NB4 (cell line): ENCODE results near the gene SCNN1A.
A peak's percentile ranks its signal among the peaks of the same experiment; 100 is the strongest.

Experiments
- DNase-seq: peaks from one replicate; pipeline ENCODE4 v3.0.0; 2010; ENCODE audit warnings: low read depth
- H3K4me3 ChIP-seq: one replicate; pipeline ENCODE4 v1.5.1; 2011; ENCODE audit warnings: mild to moderate bottlenecking, low read depth, low read length, moderate library complexity
- MYC ChIP-seq: IDR thresholded peaks from 2 replicates; pipeline ENCODE4 v1.6.1; 2011; ENCODE audit warnings: low read depth, low read length
- POLR2A ChIP-seq: IDR thresholded peaks from 2 replicates; pipeline ENCODE4 v1.6.1; 2011; ENCODE audit warnings: mild to moderate bottlenecking; ENCODE audit not compliant: insufficient read length; ENCODE audit errors: extremely low read depth
- TF ChIP-seq, protein P1 (sequence below): IDR thresholded peaks from 2 replicates; pipeline ENCODE4 v1.6.1; 2011; ENCODE audit warnings: low read depth, low read length
- TF ChIP-seq, protein P2 (sequence below): IDR thresholded peaks from one replicate; pipeline ENCODE4 v1.5.1; 2012; ENCODE audit warnings: low read depth, low read length

Gene SCNN1A

DNA sequence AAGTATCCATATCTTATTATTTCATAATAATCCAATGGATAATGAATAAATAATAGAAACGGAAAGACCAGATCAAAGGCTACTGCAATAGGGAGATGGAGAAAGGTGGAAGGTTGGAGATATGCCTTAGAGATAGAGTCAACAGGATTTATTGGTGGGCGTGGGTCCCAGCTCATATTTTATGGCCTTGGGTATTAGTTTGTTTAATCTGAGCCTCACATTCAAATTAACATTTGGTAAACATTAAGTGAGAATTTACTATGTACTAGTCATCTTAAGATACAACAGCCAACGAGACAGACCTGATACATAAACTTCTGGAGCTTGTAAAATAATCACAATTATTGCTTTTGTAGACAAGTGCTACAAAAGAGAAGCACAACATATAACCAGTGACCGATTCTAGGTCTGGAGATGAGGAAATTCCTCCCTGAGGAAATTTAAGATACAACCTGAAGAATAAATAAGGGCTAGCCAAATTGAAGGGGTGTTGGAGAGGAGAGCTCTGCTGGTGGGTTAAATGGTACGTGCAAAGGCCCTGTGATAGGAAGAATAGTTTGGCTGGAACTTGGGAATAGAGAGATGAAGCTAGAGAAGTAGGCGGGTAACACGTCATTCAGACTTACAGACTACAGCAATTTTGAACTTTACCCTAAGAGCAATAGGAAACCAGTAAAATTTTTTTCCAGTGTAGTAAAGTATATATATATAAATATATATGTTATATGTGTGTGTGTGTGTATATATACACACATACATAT lies 24.7 kb upstream of the SCNN1A start:
- DNase-seq, result no peak
- no peak overlapping the region for H3K4me3 ChIP-seq
- TF ChIP-seq MYC (no peak), POLR2A (no peak)
- TF ChIP-seq, protein P1, sequence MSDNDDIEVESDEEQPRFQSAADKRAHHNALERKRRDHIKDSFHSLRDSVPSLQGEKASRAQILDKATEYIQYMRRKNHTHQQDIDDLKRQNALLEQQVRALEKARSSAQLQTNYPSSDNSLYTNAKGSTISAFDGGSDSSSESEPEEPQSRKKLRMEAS, result no peak
- TF ChIP-seq, protein P2, sequence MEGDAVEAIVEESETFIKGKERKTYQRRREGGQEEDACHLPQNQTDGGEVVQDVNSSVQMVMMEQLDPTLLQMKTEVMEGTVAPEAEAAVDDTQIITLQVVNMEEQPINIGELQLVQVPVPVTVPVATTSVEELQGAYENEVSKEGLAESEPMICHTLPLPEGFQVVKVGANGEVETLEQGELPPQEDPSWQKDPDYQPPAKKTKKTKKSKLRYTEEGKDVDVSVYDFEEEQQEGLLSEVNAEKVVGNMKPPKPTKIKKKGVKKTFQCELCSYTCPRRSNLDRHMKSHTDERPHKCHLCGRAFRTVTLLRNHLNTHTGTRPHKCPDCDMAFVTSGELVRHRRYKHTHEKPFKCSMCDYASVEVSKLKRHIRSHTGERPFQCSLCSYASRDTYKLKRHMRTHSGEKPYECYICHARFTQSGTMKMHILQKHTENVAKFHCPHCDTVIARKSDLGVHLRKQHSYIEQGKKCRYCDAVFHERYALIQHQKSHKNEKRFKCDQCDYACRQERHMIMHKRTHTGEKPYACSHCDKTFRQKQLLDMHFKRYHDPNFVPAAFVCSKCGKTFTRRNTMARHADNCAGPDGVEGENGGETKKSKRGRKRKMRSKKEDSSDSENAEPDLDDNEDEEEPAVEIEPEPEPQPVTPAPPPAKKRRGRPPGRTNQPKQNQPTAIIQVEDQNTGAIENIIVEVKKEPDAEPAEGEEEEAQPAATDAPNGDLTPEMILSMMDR, result no peak

DNA sequence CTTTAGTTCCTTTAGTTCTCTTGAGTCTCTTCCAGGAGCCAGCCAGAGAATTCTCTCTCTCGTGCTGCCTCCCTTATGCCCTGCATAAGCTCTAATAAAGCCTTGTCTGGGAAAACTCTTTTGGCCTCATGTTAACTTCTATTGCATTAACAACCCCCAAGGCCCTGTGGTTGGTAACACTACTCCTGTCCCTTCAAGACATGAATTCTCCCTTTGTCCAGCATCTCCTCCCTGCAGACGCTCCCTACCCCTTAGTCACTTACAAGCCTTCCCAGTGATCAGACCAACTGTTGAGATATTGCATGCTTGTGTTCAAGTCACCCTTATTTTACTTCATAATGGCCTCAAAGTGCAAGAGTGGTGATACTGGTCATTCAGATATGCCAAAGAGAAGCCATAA lies 20.7 kb upstream of the SCNN1A start:
- no peak for DNase-seq
- TF ChIP-seq, protein P2, result no peak
- TF ChIP-seq POLR2A (no peak), MYC (no peak)
- TF ChIP-seq, protein P1, result no peak
- no peak overlapping the region for H3K4me3 ChIP-seq

DNA sequence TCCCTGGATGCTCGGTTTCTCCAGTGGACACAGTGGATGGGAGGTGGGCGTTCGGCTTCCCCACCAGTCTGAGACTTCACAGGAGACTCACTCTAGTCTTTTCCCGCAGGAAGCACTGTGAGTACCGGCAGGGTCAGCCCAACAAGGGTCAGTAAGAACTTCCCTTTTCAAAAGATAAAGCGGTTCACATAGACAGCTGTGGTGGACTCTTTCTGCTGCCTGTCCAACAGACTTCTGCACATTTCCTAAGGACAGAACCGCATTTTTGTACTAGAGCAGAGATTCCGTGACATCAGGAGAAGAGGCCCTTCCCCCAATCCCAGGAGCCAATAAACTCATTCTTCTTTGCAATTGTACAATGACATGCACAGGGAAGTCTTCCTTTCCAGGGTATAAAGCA lies 19.0 kb upstream of the SCNN1A start:
- TF ChIP-seq, protein P2, result no peak
- TF ChIP-seq POLR2A (no peak), MYC (no peak)
- TF ChIP-seq, protein P1, result no peak
- H3K4me3 ChIP-seq, result no peak overlapping the region
- DNase-seq, result no peak

DNA sequence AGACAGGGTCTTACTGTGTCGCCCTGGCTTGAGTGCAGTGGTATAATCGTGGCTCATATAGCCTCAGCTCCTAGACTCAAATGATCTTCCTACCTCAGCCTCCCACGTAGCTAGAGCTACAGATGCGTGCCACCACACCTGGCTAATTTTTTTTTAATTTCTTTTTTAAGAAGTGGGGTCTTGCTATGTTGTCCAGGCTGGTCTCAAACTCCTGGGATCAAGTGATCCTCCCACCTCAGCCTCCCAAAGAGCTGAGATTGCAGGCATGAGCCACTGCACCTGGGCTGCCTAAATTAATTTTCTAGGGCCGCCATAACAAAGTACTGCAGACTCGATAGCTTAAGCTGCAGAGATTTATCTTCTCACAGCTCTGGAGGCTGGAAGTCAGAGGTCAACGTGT lies 17.7 kb upstream of the SCNN1A start:
- no peak for DNase-seq
- no peak overlapping the region for H3K4me3 ChIP-seq
- no peak for TF ChIP-seq MYC

DNA sequence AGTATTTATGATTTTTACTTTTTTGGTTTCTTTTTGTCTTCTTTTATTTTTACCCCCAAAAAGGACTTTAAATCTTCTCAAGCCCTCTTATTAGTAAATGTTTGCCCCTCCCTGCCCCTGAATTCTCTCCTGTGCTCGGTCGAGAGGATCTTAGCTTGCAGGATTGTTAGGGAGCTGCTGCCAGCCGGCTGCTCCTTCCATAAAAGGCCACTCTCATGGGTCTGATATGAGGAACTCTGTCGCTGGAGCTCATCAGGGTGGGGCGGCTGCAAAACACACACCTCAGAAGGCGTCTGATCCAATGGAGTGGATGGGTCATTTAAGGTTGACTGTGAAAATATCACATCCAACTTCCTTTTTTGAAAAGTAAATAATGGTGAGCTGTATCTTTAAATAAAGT lies 17.1 kb upstream of the SCNN1A start:
- peak; percentile 67 for DNase-seq
- no peak overlapping the region for H3K4me3 ChIP-seq
- TF ChIP-seq, protein P1, result no peak
- no peak for TF ChIP-seq MYC
- TF ChIP-seq, protein P2, result no peak
- no peak for TF ChIP-seq POLR2A

DNA sequence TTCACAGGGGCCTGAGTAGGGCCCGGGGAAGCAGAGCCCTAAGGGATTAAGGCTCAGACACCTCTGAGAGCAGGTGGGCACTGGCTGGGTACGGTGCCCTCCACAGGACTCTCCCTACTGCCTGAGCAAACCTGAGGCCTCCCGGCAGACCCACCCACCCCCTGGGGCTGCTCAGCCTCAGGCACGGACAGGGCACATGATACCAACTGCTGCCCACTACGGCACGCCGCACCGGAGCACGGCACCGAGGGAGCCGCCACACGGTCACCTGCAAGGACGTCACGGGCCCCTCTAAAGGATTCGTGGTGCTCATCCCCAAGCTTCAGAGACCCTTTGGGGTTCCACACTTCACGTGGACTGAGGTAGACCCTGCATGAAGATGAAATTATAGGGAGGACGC lies 15.7 kb upstream of the SCNN1A start:
- TF ChIP-seq POLR2A (no peak), MYC (no peak)
- TF ChIP-seq, protein P2, result no peak
- TF ChIP-seq, protein P1, result no peak
- no peak for DNase-seq
- no peak overlapping the region for H3K4me3 ChIP-seq
